ENCODE data around the gene RTN4R.

- TF ChIP-seq CTCF (IDR thresholded peaks at IDR 0.05) (no peak), POLR2A (IDR thresholded peaks at IDR 0.05) (no peak)
Observed at GRCh38 chr22:20297414-20298109, 29.4 kb upstream of the RTN4R start.
